Adipose tissue (tissue), 3 donors: Measurements from ENCODE around the gene COL13A1. TPM values are rescaled to one million over a fixed set of nuclear protein-coding genes. Genes with fewer than 3 reads are reported as not detected.

ENCODE experiments used
- H3K27ac ChIP-seq: one replicate; pipeline ENCODE4 v1.5.1; 2013; ENCODE audit warnings: low read depth, low read length
- WGBS, 3 donors: extraction: QIAGEN DNeasy Blood & Tissue Kit; methylation state at CpG; one replicate each; pipeline ENCODE4 v1.1.7; 2013; 5-methylcytosine and 5-hydroxymethylcytosine counted together
- polyA plus RNA-seq, 3 donors: library from polyadenylated mRNA; stranded (reverse); fragments of 200-250 nt; gene quantifications; one replicate each; pipeline ENCODE4 v1.2.3, GENCODE V29; 2013
- donor health status: healthy with polysubstance abuse.
- donor health status: Bipolar disorder and iron deficiency.
- donor health status: healthy.

COL13A1 gene
- polyA plus RNA-seq, 3 donors = 0.22 to 0.79 (median 0.49) TPM

GRCh38 chr10:69786791-69787190 lies 14.9 kb upstream of the COL13A1 start:
- no peak overlapping the region for H3K27ac ChIP-seq
- 63 to 88% (median 64%) methylated on average over 1 of the region's 1 CpG for WGBS, 3 donors

GRCh38 chr10:69787681-69788080 lies 14.0 kb upstream of the COL13A1 start:
- H3K27ac ChIP-seq = no peak overlapping the region
- 61 to 92% (median 88%) methylated on average over 6 of the region's 6 CpGs for WGBS, 3 donors

GRCh38 chr10:69789164-69789576 lies 12.5 kb upstream of the COL13A1 start:
- 48 to 53% (median 53%) methylated on average over 4 of the region's 4 CpGs for WGBS, 3 donors
- H3K27ac ChIP-seq = no peak overlapping the region

- H3K27ac ChIP-seq = no peak overlapping the region
- WGBS, 3 donors = 90 to 94% (median 93%) methylated on average over 5 of the region's 5 CpGs
Observed at GRCh38 chr10:69791812-69792211, 9.9 kb upstream of the COL13A1 start.

GRCh38 chr10:69792341-69792740 lies 9.4 kb upstream of the COL13A1 start:
- 19 to 34% (median 29%) methylated on average over 1 of the region's 1 CpG for WGBS, 3 donors
- H3K27ac ChIP-seq = no peak overlapping the region

GRCh38 chr10:69794673-69795072 lies 7.0 kb upstream of the COL13A1 start:
- H3K27ac ChIP-seq = no peak overlapping the region
- 36 to 94% (median 90%) methylated on average over 1 of the region's 1 CpG for WGBS, 3 donors

GRCh38 chr10:69795242-69795934 lies 6.3 kb upstream of the COL13A1 start:
- H3K27ac ChIP-seq = no peak overlapping the region
- WGBS, 3 donors = 48 to 100% (median 93%) methylated on average over 1 of the region's 1 CpG

GRCh38 chr10:69797959-69798358 lies 3.7 kb upstream of the COL13A1 start:
- no peak overlapping the region for H3K27ac ChIP-seq
- WGBS, 3 donors = 84 to 93% (median 92%) methylated on average over 7 of the region's 7 CpGs

GRCh38 chr10:69800109-69800508 lies 1.6 kb upstream of the COL13A1 start:
- whole genome bisulfite sequencing, 3 donors = 35 to 41% (median 38%) methylated on average over 3 of the region's 3 CpGs
- H3K27ac ChIP-seq = no peak overlapping the region

- WGBS, 3 donors = 69 to 79% (median 72%) methylated on average over 2 of the region's 2 CpGs
- no peak overlapping the region for H3K27ac ChIP-seq
Observed at GRCh38 chr10:69800665-69801064, 1.0 kb upstream of the COL13A1 start.

GRCh38 chr10:69801094-69801433 lies 642 bp upstream of the COL13A1 start:
- H3K27ac ChIP-seq = no peak overlapping the region
- WGBS, 3 donors = 15 to 24% (median 21%) methylated on average over 7 to 8 of the region's 8 CpGs

- WGBS, 3 donors = 2 to 5% (median 4%) methylated on average over 71 to 80 of the region's 80 CpGs
- no peak overlapping the region for H3K27ac ChIP-seq
Observed at GRCh38 chr10:69802424-69803161, 887 bp downstream of the COL13A1 start.

- 90 to 93% (median 92%) methylated on average over 7 of the region's 7 CpGs for WGBS, 3 donors
- H3K27ac ChIP-seq = no peak overlapping the region
Observed at GRCh38 chr10:69803809-69804208, 2.1 kb downstream of the COL13A1 start.

GRCh38 chr10:69804775-69805174 lies 3.1 kb downstream of the COL13A1 start:
- WGBS, 3 donors = 93 to 96% (median 93%) methylated on average over 6 of the region's 6 CpGs

GRCh38 chr10:69807122-69807521 lies 5.4 kb downstream of the COL13A1 start:
- no peak overlapping the region for H3K27ac ChIP-seq
- 54 to 82% (median 67%) methylated on average over 2 of the region's 2 CpGs for WGBS, 3 donors

More at GRCh38 chr10:69804775-69805174, 3.1 kb downstream of the COL13A1 start:
- H3K27ac ChIP-seq = no peak overlapping the region

GRCh38 chr10:69807696-69808095 lies 6.0 kb downstream of the COL13A1 start:
- no peak overlapping the region for H3K27ac ChIP-seq
- WGBS, 3 donors = 26 to 94% (median 69%) methylated on average over 2 of the region's 2 CpGs

GRCh38 chr10:69809318-69809717 lies 7.6 kb downstream of the COL13A1 start:
- no peak overlapping the region for H3K27ac ChIP-seq
- WGBS, 3 donors = 58 to 100% (median 98%) methylated on average over 1 of the region's 1 CpG

GRCh38 chr10:69810097-69810496 lies 8.4 kb downstream of the COL13A1 start:
- H3K27ac ChIP-seq = no peak overlapping the region
- whole genome bisulfite sequencing, 3 donors = 83 to 87% (median 86%) methylated on average over 9 of the region's 9 CpGs

- 87 to 94% (median 89%) methylated on average over 11 to 12 of the region's 12 CpGs for WGBS, 3 donors
- no peak overlapping the region for H3K27ac ChIP-seq
Observed at GRCh38 chr10:69810675-69811397, 9.1 kb downstream of the COL13A1 start.
